GM18858 (cell line): ENCODE results near the gene A2M.

Source experiments
- ATAC-seq: cut with Tn5 transposase; IDR thresholded peaks from one replicate; pipeline ENCODE4 v1.9.1; 2021; ENCODE audit not compliant: unreplicated experiment

A2M gene

DNA sequence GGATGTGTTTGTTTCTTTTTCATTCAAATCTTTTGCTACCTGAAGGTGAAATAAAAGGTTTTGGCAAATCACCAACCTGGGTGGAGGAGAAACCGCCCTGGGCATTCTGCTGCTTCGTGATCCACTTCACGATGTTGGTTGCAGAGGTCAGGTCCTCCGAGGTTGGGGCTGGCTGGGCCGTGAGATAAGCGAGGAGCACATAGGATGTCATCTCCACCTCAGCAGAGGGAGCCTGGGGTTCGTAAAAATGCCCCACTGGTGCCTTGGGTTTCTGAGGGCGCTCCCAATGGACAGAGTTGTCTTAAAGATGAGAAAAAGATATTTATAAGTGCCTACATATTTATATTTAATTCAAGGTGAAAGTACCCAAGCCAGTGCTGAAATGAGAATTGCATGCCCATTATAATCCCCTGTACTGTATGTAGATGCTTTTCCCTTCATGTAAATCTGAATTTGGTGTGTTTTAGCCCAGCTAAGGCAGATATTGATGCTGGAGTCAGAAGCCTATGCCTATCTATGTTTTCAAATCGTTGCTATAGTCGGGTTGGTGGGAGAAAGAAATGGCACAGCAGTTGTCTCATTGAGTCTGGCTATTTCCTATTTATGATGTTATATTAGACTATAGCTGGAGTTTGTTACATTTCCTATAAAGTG lies 41.1 kb downstream of the A2M start:
- ATAC-seq, result no peak

DNA sequence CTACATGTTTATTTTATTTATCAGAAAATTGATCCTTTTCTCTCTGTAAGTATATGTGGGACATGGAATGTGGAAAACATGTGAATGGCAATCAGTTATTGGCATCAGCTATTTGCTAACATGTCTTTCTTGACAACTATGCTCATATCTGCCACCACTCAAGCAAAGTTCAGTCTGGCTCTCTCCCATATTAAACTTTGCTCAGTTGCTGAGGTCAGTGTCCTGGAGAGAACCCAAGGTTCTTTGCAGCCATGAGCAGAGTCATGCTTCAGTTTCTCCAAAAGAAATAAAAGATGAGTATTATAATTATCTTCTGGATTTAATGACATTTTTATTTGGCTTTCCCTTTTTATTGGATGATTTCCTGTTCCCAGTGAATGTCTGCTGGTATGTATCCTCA lies 42.6 kb downstream of the A2M start:
- no peak for ATAC-seq

DNA sequence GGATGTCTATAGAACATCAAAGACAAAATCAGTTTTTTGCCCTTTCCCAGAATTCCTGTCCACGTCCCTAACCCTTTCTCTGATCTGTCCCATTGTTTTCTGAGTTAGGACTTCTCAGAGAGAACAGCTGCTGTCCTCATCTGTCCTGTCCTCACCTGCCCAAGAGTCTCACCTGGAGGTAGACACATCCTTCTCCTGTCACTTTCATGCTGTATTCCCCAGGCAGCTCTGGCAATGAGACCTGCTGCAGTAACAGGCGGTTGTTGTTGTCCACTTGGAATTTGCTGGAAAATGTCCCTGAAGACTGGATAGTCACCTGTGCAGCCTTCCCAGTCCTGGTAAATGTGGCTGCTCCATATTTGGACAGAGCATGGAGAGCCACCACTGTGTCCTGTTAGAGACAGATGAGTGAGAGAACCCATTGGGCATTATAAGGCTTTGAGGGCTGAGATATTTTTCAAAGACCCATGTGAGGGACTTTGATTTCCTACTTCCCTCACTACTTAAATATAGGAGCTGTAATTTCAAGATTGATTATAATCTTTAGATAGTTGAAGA lies 43.2 kb downstream of the A2M start:
- ATAC-seq, result no peak

DNA sequence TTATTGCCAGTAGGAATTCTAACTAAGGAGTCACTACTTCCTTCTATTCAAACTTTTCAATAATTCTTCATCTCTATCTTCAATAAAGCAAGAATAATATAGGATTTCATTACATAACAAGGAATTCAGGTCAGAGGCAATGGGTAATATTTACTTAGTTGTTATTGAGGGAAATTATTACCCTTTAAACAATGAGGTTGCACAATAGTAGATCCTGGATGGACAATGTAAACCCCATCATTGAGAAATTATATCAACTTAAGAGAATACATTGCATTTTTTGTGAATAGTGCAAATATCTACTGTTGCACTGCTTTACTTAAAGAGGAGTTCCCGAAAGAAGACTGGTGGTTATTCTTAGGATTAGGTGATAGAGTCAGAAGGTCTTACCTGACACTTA lies 43.8 kb downstream of the A2M start:
- no peak for ATAC-seq

DNA sequence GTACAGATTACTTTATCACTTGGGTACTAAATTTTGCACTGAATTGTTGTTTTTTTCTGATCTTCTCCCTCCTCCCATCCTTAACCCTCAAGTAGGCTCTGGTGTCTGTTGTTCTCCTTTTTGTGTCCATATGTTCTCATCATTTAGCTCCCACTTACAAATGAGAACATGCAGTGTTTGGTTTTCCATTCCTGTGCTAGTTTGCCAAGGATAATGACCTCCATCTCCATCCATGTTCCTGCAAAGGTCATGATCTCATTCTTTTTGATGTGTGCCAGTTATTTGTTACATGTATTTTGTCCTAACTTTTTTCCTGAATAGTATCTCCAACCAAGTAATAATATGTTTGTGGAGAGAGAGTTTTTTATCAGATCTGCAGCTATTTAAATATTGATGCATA lies 44.2 kb downstream of the A2M start:
- ATAC-seq, result no peak

DNA sequence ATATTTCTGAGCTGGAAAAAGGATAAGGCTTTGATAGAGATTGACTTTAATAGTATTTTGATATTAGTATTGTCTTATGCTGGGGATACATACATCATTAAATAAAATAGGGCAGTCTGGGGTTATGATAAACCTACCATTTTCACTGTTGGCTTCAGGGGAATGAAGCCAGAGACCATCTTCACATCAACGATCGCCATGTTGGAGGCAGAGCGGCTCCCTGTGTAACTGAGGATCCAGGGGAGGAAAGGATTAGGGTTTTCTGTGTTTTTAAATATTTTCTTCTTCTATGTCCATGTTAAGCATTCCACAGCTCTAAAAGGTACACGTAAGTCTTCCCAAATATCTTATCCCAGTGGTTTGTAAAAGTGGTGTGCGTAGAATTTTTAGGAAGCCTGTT lies 45.4 kb downstream of the A2M start:
- no peak for ATAC-seq

DNA sequence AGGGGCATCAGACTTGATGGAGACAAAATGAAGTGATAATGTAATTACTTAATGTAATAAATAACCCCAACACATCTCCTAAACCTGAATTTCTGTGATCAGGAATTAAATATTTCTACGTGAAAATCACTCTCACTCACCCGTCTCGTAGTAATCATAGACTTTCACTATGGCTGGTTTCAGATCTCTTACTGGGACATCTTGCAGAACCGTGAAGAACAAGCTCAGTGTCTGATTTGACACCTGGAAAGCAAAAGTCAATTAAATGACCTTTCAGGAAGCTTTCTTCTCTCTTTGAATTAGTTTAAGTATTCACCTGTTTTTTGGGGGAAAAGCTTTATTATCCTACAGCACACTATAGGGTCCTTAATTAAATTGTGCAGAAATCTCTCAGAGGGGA lies 47.1 kb downstream of the A2M start:
- no peak for ATAC-seq

DNA sequence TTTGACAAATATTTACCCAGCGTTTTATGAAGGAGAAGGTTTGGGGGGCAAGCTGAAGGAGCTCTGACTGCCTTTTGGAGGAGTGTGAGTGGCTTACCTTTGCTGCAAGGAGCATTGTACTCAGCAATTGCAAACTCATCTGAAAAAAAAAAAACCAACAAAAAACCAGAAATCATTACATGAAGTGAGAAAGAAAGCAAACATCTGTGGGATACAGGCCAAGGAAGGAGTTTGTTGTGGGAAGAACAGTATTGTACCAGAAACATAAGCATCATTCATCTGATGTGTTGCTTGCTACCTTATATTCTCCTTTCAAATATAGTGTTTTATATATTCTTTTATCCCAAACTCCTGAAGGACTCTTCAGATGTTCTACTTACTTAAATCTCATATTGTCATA lies 47.6 kb downstream of the A2M start:
- ATAC-seq, result no peak

DNA sequence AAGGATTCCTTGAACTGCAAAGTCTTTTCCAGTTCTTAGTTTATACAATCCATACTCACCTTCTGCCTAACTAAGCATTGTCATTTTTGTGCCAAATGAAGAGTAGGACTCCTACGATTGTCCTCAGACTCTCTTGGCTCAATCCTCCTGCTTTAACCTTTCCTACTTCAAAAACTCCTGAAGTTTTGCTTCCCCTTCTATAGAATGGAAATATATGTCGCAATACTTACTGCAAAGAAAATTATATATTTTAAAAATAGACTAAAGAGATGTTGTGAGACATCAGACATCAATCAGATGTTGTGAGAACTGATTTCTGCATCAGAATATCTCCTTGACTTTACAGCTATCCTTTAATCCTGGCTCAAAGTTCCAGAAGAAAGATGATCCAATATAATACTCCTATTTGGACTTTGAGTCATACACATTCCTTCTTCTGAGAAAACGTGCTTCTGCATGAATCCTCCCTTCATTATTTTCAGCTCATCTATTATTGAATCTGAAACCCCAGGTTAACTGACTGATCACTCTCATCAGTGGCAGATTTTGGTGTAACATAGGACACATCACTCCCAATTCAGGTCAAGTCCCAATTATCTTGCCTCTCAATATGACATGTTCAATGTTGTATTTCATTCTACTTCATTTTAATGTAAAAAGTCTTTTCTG lies 48.8 kb downstream of the A2M start:
- ATAC-seq, result no peak

DNA sequence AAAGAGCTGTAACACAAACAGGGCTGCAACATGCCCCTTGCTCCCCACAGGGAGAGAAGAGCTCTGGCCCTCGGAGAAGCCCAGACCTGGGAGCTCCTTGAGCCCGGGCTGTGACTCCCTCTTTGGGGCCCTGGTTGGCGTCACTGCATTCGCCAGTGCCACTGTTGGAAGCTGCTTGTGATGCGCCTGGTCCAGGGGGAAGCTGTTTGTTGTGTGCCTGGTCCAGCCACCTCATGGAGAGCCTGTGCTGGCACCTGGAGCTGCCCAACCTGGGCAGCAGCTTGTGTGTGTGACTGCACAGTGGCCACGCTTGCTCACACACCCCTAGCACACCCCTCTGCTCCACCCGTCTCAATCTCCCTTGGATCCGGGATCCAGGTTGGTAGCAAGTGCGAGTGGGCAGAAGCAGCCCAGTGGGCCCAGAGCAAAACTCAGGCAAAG lies 49.5 kb downstream of the A2M start:
- ATAC-seq, result no peak

DNA sequence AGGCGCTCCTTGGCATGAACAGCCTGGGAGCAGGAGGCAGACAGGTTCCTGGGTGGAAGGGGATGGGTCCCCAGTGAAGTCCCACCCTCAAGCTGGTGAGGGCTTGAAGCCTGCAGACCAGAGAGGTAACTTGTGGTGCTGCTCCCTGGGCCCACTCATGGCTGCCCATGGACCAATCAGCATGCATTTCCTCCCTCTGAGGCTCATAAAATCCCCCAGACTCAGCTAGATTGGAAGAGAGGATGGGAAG lies 50.2 kb downstream of the A2M start:
- ATAC-seq, result no peak

DNA sequence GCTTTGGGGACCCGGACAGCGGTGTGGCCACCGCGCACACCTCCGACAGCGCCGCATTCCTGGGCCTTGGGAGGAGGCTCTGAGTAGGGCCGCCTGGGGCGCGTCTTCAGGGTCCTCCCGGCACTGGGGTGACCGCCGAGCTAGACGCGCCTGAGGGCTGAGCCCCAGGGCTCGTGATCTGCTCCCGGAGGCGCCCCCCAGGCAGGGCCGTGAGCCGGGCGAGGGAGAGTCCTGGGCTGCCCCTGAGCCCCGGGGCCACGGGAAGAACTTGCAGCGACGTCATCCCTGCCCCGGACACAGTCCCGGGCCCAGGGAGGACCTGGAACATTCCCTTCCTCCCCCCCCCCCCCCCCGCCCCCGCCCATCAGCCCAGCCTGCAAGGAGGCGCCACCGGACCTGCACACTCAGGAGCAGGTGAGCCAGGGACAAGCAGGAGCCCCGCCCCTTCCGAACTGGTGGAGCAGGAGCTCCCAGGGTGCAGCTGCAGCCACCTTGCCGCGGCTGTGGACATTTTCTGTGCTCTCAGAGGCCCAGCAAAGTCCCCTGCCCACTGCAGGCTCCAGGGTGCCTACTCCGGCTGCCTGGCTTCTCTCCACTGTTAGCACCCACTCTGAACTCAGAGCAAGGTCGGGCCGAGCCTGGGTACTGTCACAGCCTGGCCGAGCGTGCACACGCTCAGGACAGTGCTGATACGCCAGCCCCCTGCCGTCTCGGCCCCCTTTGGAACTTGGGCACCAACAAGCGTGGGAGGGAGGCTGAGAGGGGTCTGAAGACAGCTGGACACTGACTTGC lies 50.7 kb downstream of the A2M start:
- no peak for ATAC-seq

DNA sequence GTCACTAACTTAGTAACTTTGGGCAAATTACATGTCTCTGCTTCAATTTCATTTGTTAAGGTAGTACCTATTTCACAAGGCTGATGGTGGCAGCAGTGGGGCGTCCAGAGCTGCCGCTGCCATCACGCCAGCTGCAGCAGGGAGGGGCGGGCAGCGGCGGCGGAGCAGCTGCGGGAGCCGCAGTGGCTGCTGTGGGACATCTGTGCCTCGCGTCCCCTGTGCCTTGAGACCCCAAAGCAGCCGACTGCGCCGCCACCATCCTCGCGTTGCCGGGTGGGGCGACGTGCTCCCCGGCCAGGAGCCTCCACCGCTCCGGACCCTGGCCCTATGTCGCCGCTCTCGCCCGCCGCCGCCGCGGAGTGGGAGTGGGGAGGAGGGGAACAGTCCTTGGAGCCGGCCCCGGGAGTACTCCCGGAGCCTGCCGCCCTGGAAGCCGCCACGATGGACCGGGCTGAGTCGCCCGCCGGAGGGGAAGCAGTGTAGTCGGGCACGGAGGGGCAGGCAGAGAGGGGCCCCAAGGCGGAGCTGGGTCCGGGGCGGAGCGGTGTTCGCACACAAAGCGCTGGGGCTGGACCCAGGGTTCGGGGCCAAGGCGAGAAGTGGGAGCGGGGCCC lies 51.4 kb downstream of the A2M start:
- ATAC-seq, result no peak

DNA sequence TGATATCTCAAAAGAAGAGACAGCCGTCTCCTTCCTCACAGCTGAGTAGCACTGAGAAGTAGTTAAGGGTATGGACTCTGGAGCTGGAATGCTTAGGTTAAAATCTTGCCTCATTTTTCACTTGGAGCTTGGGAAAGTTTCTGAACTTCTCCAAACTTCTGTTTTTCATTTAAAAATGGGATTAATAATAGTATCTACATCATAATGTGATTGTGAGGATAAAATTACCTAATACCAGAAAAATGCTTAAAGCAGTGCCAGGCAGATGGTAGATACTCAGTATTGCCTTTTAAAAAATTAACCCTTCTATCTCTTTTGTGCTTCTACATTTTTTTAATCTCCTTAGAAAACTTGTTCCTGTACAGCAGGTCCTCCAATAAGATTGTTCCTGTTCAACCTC lies 63.1 kb downstream of the A2M start:
- ATAC-seq, result no peak

DNA sequence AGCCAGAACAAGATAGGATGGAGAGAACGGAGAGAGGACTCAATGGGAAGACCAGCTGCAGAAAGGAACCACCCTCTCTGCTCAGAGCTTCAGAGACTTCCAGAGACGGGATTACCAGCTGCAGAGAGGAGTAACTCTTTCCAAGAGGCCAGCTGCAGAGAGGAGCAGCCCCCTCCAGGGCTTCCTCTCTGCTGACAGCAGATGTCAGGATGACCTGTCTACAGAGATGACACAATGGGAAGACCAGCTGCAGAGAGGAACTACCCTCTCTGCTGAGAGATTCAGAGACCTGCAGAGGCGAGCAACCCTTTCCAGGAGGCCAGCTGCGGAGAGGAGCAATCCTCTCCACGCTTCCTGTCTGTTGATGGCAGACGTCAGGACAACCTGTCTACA lies 64.6 kb downstream of the A2M start:
- no peak for ATAC-seq

DNA sequence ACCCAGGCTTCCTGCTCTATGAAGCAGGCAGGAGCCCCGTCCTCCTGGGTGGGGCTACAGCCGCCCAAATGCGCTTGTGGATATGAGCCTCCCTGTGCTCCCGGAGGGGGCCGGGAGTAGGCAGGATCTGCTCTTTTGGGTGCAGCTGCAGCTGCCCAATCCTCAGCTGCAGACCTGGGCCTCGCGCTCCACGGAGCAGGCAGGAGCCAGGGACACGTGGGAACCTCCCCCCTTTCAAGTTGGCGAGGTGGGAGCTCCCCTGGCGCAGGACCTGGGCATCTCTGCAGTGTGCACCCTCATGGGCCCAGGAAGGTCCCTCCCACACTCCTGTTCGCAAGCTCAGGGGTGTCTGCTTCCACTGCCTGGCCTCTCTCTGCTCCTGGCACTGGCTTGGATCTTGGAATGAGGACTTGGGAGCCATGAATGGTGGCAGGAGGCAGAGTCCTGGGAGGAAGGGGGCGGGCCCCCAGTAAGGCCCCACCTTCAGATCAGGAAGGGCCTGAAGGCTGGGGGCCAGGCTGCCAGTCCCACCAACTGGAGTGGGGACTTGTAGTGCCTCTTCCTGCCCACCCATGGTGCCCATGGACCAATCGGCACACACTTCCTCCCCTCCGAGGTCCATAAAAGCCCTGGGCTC lies 65.1 kb downstream of the A2M start:
- ATAC-seq, result no peak

DNA sequence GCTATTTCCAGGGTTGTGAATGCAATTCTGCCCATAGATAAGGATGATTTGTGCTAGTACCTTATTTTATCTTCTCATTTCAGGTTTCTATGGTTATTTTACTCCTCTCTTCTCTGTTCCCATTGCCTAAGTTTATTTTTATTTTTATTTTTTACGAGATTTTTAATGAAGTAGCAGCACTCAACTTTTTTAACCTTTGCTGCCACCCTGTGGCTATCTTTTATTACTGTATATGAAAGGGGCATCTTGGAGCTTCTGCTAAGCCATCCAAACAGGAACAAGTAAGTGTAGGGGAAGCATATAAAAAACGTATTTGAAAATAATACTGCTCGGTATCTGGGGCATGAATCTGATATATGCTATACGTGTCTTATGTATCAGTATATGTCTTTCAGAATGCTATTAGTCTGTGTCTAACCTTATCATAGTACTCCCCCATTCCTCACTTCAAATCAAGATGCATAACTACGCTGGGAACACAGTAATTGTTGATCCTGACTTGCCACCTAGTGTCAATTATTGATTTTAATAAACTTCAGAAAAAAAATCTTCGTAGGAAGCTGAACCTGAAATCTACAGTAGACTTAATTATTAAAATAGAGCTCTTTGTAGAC lies 66.1 kb downstream of the A2M start:
- no peak for ATAC-seq

DNA sequence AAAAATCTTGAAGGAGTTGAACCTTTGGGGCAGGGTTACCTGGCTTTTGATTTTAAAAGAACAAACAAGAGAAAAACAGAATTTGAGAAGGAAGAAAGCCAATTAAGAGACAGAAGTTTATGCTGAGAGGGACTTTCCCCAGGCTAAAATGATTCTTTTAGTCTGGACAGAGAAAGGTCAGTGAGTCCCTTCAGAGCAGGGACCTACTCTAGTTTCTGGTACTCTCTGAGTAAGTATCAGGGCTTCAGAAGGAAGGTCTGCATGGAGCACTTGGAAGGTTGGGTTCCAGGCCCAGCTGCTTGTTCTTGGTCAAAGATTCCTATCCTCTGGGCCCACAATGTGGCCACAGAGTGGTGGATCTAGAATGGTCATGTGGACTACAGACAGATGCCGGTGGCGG lies 66.8 kb downstream of the A2M start:
- ATAC-seq, result no peak

DNA sequence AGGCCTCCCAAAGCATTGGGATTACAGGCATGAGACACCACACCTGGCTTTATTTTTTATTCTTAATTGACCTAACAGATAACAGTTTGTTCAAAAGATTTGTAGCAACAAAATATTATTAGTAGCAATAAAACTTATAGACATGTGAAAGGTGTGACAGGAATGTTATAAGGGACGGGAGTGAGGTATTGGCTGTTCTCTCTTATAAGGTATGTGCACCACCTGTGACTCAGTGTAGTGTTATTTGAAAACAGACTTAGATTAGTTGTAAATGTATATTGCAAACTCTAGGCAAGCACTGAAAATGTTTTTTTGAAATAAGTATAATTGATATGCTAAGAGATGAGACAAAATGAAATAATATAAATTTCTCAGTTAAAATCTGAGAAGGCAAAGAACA lies 68.6 kb downstream of the A2M start:
- ATAC-seq, result no peak

DNA sequence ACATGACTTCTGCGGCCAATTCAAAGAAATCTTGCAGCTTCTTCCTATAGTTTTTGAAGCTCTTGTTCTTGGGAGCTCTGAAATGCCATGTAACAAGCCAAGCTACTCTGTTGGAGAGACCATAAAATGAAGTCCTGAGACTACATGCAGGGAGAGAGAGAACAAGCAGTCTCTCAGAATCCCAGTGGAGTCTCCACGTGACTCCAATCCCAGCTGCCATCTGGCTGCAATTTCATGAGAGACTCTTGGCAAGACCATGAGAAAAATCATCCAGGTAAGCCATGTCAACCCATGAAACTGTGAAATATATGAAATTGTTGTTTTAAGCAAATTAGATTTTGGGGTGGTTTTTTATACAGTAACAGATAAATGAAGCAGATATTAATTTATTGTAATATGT lies 72.0 kb downstream of the A2M start:
- ATAC-seq, result no peak

DNA sequence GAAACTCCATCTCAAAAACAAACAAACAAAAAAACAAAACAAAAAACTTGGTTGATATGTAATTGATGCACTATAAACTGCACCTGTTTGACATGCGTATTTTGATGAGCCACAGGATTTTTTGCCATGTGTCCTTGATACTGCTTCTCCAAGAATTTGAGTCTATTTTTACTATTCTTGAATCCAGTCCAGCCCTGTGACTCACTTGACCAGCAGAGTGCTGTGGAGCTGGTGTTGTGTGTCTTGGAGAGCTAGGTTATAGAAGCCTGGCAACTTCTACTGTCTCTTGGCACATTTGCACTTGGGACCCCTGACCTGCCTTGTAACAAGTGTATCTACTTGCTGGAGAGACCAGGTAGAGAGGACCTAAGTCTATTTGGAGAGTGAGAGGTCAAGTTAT lies 74.4 kb downstream of the A2M start:
- ATAC-seq, result no peak
